ENCODE data around the gene TAMALIN.

TAMALIN gene

GRCh38 chr12:52046859-52047258 is 40.1 kb downstream of the TAMALIN start:
- no peak overlapping the region for H3K4me3 ChIP-seq (replicated peaks; ENCODE audit: low read depth, low read length)
- no peak for DNase-seq (ENCODE audit: extremely low read depth, low read depth)
- TF ChIP-seq, protein P1, sequence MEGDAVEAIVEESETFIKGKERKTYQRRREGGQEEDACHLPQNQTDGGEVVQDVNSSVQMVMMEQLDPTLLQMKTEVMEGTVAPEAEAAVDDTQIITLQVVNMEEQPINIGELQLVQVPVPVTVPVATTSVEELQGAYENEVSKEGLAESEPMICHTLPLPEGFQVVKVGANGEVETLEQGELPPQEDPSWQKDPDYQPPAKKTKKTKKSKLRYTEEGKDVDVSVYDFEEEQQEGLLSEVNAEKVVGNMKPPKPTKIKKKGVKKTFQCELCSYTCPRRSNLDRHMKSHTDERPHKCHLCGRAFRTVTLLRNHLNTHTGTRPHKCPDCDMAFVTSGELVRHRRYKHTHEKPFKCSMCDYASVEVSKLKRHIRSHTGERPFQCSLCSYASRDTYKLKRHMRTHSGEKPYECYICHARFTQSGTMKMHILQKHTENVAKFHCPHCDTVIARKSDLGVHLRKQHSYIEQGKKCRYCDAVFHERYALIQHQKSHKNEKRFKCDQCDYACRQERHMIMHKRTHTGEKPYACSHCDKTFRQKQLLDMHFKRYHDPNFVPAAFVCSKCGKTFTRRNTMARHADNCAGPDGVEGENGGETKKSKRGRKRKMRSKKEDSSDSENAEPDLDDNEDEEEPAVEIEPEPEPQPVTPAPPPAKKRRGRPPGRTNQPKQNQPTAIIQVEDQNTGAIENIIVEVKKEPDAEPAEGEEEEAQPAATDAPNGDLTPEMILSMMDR (IDR thresholded peaks at IDR 0.05; ENCODE audit: low read depth, low read length, missing control alignments): no peak

DNA sequence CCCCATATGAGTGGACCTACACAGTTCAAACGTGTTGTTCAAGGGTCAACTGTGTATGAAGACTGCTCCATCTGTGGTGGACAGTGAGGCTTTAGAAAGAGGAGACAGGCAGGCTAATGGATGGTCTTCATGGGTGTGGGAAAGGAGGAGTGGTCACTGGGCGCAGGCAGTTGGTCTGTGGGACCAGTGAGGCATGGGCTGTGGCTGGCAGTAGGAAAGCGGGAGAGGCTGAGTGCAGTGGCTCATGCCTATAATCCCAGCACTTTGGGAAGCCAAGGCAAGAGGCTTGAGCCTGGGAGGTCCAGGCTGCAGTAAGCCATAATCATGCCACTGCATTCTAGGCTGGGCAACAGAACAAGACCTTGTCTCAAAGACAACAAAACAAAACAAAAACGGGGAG is 42.5 kb downstream of the TAMALIN start:
- TF ChIP-seq, protein P1 (IDR thresholded peaks at IDR 0.05; ENCODE audit: low read depth, low read length, missing control alignments): no peak
- H3K4me3 ChIP-seq (replicated peaks; ENCODE audit: low read depth, low read length): no peak overlapping the region
- DNase-seq (ENCODE audit: extremely low read depth, low read depth): no peak

GRCh38 chr12:52049688-52050087 is 42.9 kb downstream of the TAMALIN start:
- H3K4me3 ChIP-seq (replicated peaks; ENCODE audit: low read depth, low read length): no peak overlapping the region
- no peak for DNase-seq (ENCODE audit: extremely low read depth, low read depth)
- TF ChIP-seq, protein P1 (IDR thresholded peaks at IDR 0.05; ENCODE audit: low read depth, low read length, missing control alignments): no peak

GRCh38 chr12:52050116-52050757 is 43.5 kb downstream of the TAMALIN start:
- DNase-seq (ENCODE audit: extremely low read depth, low read depth): no peak
- TF ChIP-seq, protein P1 (IDR thresholded peaks at IDR 0.05; ENCODE audit: low read depth, low read length, missing control alignments): no peak
- peak overlapping the region; percentile 55 for H3K4me3 ChIP-seq (replicated peaks; ENCODE audit: low read depth, low read length)

DNA sequence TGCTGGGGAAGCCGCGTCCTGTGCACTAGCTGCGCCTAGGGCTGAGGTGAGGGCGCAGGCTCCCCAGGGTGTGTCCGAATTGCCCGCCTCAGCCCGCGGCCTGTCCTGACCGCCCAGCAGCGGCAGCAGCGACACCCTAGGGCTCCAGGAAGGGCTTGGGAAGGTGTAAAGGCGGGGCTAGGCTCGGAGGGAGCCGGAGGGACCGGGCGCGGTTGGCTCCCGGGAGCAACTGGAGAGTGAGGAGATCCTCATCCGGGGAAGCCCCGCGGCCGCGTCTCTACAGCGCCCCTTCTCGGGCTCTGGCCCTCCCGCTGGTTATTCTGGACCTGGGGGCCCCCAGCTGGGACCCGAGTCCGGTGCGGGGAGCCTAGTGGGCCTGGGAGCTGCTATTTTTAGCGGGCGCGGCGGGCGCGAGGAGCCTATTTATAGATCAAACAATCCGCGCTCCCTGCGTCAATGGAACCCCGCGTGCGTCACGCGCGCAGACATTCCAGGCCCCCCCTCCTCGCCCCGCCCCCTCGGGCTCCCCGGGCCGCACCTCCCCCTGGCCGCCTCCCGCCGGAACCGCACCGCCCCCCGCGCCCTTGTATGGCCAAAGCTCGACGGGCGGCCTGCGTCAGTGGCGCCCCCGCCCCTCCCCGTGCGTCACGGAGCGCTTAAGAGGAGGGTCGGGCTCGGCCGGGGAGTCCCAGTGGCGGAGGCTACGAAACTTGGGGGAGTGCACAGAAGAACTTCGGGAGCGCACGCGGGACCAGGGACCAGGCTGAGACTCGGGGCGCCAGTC is 44.2 kb downstream of the TAMALIN start, which contains the start of gene NR4A1:
Gene NR4A1 (plus strand): TSS at position 685 of the 784 bp plus-strand sequence. CDS start 2,887 bp downstream, outside the sequence.
- TF ChIP-seq, protein P1 (IDR thresholded peaks at IDR 0.05; ENCODE audit: low read depth, low read length, missing control alignments): no peak
- H3K4me3 ChIP-seq (replicated peaks; ENCODE audit: low read depth, low read length): peak within 1 kb of the TSS; percentile 55
- peak; percentile 46 for DNase-seq (ENCODE audit: extremely low read depth, low read depth)

- TF ChIP-seq, protein P1 (IDR thresholded peaks at IDR 0.05; ENCODE audit: low read depth, low read length, missing control alignments): no peak
- peak overlapping the region; percentile 55 for H3K4me3 ChIP-seq (replicated peaks; ENCODE audit: low read depth, low read length)
- DNase-seq (ENCODE audit: extremely low read depth, low read depth): no peak
Measured at GRCh38 chr12:52052468-52053186, 45.9 kb downstream of the TAMALIN start.

Data from HFF-Myc (cell line).